NOMO-1 treated with dmso at 0.1 percent for 144 hours (cell line): ENCODE results near the gene ERC2.

Experiments used
- DNase-seq: peaks from one replicate; lab custom pipeline; 2025; ENCODE audit not compliant: unreplicated experiment; lab: John Stamatoyannopoulos, UW

ERC2 gene

GRCh38 chr3:56126632-56127031, 341.6 kb downstream of the ERC2 start:
- no peak for DNase-seq

GRCh38 chr3:56125358-56126005, 342.8 kb downstream of the ERC2 start:
- DNase-seq: peak; percentile 55

GRCh38 chr3:56124546-56124945, 343.7 kb downstream of the ERC2 start:
- DNase-seq: no peak

GRCh38 chr3:56123487-56123886, 344.8 kb downstream of the ERC2 start:
- DNase-seq: no peak

DNA sequence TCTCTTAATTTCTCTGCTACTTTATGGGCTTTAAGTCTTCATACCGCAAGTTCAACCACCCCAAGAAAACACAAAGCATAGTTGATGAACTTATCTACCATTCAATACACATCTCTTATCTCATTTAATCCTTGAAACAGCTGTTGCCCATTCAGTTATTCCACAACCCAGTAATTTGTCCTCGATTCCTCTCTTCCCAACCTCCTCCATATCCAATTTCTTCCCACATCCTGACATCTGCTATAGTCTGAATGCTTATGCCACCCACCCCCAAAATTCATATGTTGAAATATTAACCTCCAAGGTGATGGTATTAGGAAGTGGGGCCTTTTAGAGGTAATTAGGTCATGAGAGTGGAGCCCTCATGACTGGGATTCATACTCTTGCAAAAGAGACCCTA, 345.4 kb downstream of the ERC2 start:
- DNase-seq: no peak

DNA sequence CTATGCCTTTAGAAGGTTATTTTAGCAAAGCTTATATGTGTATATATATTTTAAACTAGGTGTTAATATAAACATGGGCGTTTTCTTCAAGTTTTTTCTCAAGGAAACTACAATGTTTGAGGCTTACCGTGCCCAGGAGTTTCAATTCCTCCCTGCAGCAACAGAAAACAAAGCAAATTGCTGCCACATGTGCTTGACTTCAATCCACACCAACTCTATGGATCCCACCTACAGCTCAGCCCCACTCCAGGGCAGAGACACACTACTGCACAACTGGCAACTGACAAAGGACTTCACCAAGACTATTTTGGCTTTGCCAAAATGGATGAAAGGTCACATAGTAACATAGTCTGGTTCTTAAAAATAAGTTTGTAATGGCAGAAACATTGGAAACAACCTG, 346.6 kb downstream of the ERC2 start:
- DNase-seq: peak; percentile 15

GRCh38 chr3:56119575-56120349, 348.5 kb downstream of the ERC2 start:
- DNase-seq: peak; percentile 65

DNA sequence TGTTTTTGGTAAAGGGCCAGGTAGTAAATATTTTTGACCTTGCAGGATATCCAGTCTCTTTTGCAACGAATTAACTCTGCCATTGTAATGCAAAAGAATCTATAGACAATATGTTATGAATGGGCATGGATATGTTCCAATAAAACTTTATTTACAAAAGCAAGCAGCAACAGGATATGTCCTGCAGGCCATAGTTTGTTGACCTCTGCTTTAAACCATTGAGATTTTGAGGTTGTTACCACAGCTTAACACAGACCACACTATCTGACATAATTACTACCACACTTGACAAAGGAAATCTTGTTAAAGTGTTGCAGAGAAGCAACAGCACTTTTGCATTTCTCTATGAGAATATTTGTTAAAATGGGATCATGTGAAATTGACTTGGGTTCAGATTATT, 349.3 kb downstream of the ERC2 start:
- DNase-seq: no peak

DNA sequence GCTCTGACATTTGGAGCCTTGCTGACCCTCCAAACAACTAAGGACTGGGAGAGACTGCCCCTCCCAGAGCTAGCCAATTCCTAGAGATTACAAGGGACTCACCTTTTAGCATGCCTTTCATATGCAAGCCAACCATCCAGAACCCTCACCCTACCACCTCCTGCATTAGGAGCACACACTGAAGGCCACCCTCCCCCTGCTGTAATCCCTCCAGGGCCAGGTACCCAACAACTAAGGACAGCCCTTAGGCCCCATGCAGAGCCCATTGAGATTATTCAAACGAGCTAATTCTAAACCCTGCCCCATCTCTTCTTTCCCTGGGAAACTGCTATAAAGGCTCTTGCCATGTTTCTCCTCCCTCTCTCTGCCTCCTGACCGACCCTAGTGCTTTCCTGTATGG, 352.6 kb downstream of the ERC2 start:
- no peak for DNase-seq

- DNase-seq: no peak
These were observed 353.1 kb downstream of the ERC2 start for GRCh38 chr3:56115199-56115598.

- no peak for DNase-seq
These were observed 354.4 kb downstream of the ERC2 start for GRCh38 chr3:56113908-56114307.

GRCh38 chr3:56113231-56113630, 355.0 kb downstream of the ERC2 start:
- no peak for DNase-seq

DNA sequence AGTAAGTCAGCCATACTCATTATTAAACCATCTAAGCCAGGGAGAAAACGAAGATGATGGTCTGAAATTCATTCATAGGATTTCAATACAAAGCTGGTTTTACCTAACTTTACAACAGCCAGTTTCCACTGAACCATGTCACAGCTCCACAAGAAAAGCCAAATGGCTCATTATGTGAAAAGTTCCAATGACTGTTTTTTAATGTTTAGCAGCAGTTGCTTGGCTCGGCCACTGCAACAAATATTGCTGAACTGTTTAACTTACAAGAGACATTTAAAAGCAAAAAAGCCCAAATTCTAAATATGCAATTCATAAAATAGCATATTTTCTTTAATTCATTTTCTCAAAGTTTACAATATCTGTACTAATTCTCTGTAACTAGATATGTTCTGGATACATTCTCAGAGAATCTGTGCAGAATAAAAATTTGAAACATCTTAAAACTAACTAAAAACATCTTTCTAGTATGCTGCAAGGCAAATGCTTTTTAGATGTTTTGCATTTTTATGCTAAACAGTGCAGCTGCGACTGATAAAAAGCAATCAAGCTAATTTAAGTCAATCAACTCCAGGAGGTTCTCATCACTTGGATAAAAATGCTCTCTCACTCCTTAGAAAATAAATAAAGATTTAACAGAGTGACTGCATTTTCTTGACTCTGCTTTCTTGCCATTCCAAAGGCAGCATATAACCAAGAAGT, 356.5 kb downstream of the ERC2 start:
- DNase-seq: no peak

GRCh38 chr3:56110886-56111285, 357.4 kb downstream of the ERC2 start:
- no peak for DNase-seq

DNA sequence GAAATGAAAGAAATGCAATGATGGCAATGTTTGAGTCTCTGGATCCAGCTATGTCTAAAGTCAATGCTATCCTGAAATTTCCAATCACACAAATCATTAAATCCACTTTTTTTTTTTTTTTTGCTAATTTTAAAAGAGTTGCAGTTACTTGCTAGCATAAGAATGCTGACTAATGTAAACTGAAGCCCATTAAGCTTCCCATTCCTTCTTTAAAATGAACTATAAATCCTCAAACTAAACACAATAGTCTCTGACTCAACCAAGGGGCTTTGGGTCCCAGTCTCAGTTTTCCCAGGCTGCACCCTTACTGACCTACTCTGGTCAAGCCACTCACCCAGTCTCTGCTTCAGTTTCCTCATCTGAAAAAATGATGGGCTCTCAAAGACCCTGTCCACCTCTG, 361.1 kb downstream of the ERC2 start:
- DNase-seq: no peak

DNA sequence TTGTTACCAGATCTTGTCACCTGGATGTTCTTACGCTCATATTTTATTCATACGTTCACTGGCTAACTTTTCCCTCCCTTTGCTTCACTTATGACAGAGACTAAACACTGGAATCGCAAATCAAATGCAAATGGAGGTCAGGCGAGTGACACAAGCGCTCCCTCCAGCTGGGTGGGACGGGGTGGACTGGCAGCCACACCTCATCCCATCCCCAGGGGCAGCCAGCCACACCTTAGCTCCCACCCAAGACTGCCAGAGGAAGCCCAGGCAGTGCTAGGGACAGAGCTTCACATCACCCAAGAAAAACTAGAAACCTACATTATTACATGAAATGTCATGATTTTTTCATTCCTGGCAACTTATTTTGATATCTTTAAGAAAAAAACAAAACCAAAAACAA, 366.2 kb downstream of the ERC2 start:
- no peak for DNase-seq

GRCh38 chr3:56101576-56101975, 366.7 kb downstream of the ERC2 start:
- no peak for DNase-seq

DNA sequence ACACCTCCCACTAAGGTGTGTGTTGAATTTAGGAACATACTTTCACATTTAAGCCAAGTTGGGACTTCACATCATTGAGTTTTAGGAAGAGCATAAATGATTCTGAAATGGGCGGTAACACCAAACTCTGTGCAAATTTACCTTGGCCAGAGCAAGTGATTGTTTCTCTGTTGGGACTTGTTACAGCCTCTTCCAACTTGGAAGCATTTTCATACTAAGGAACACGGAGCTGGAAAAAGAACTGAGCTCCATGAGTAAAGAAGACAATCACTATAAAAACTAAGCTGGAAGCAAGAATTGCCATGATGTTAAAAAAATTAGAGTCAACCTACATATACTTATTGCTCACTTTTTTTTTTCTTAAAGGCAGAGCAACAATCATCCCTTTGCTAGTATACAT, 371.3 kb downstream of the ERC2 start:
- no peak for DNase-seq

GRCh38 chr3:56094170-56094569, 374.1 kb downstream of the ERC2 start:
- no peak for DNase-seq

DNA sequence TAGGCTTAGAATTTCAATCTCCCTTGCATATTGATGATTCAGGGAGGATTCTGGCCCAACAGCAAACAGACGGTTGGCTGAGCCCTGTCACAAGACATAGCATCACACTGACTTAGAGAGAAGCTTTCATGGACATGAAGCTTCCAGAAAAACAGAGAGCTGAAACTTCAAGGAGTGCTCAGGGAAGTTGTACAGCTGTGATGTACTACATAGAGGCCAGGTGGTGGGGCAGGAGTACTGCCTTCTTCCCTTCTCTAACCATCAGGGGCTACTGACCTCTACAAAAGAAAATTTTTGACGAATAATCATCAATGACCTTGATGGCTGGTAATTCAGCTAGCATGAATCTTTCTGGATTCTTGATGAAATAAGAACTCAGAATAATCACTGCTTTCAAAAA, 378.5 kb downstream of the ERC2 start:
- DNase-seq: no peak

DNA sequence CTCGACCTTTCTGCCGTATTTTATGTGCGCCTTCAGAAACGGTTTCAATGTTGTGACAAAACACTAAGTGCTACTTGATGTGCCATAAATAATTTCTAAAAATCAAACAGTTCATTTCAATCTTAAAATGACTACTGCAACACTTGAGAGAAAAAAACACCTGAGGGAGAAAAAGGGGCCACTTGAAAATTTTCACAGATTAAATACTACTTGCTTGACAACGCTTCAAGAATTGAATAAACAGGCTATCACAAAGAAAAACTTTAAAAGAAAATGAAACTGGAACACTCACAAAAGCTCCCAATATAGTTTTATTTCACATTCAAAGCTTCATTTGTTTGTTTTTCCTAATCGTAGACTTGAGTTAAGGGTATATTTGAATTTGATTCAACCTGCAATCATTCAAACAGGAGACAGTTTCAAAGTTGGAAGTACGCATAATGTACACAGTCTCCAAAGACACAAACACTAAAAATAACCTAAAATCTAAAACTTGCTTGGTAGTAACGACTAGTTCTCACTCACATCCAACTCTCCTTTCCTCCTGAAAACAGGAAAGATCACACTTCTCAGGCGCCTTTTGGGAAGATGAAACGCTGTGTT, 380.7 kb downstream of the ERC2 start:
- DNase-seq: no peak

DNA sequence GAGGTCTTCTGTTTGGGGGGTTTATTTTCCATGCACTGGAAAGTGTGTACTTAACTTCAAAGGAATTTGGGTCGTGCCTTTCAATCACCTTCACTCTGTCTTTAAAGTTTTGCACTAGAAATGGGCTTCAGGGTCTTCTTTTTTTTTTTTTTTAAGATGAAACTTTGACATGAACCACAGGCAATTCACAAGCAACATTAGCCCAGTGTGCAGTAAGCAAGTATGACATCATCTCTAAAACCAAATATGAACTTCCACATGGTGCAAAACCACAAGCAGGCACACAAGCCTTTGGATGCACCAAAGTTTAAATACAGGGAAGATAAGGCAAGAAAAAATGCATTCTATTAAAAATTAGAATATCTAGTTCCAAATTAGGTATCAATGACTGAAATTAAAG, 381.9 kb downstream of the ERC2 start:
- DNase-seq: no peak
